ENCODE results near the gene DIS3L2. TPM values are rescaled to one million over a fixed set of nuclear protein-coding genes. Genes with fewer than 3 reads are reported as not detected.

Gene DIS3L2
- total and polyA plus RNA-seq, 2 of the 4 experiments (the other 2 are of a cell fraction): 14.7 to 19.2 TPM

GRCh38 chr2:231965102-231965501, 3.6 kb downstream of the DIS3L2 start:
- no peaks in the 10 kb centered on the region for H3K27me3 ChIP-seq (ENCODE audit: control insufficient read depth, insufficient read depth, low read length)
- H3K9ac ChIP-seq (ENCODE audit: low read depth, low read length): no peak overlapping the region
- intact Hi-C loops (cut with micrococcal nuclease) (no loop called here), dilution Hi-C loops (cut with HindIII; ENCODE audit: low sequenced_read_pairs, unreplicated experiment) (no loop called here), in situ Hi-C loops (cut with MboI; ENCODE audit: low sequenced_read_pairs) (no loop called here)
- TF ChIP-seq ELK1 (IDR thresholded peaks at IDR 0.05; ENCODE audit: borderline replicate concordance, low read depth, low read length): no peak
- TF ChIP-seq CEBPB (IDR thresholded peaks at IDR 0.05; ENCODE audit: low read depth, low read length): no peak
- no peak for TF ChIP-seq RAD21 (IDR thresholded peaks at IDR 0.05; ENCODE audit: low read length)
- no peak for TF ChIP-seq USF2 (IDR thresholded peaks at IDR 0.05; ENCODE audit: low read depth, low read length)
- no peak overlapping the region for H3K27ac ChIP-seq (ENCODE audit: insufficient read depth, low read length)
- POLR2A ChIA-PET (ENCODE audit: unreplicated experiment): no interaction called here
- H3K4me3 ChIP-seq (ENCODE audit: insufficient read depth, low read depth, low read length): no peak overlapping the region
- ATAC-seq (ENCODE audit: low read depth) (no peak), DNase-seq (no peak)
- no peak overlapping the region for H3K18ac ChIP-seq (ENCODE audit: low read depth, low read length)
- WGBS, 2 experiments (ENCODE audit: extremely low coverage in 2 of 2, insufficient read length in 1 of 2): no CpG with 5 or more reads among the region's 1 CpG
- no peak overlapping the region for H2BK15ac ChIP-seq (ENCODE audit: low read depth, low read length)
- no peak overlapping the region for H2AK5ac ChIP-seq (ENCODE audit: low read depth, low read length)
- no peak overlapping the region for H4K5ac ChIP-seq (ENCODE audit: low read depth, low read length)
- no peaks in the 10 kb centered on the region for H3K36me3 ChIP-seq (ENCODE audit: control insufficient read depth, insufficient read depth, low read length)
- H2AFZ ChIP-seq (replicated peaks; ENCODE audit: low read length, poor library complexity): no peak overlapping the region
- no peak overlapping the region for H2AK9ac ChIP-seq (replicated peaks; ENCODE audit: low read depth, low read length, poor library complexity)
- H3K4me2 ChIP-seq (ENCODE audit: low read depth, low read length): no peak overlapping the region
- no TSS peak for BruUV-seq (replicated peaks)
- peaks cover 4% of the 10 kb centered on the region; the same call in 1 of the 2 replicates for H4K20me1 ChIP-seq (ENCODE audit: insufficient read depth, low read length)
- H4K8ac ChIP-seq (ENCODE audit: low read depth in 2 of 2, low read length in 2 of 2): no peak overlapping the region
- peaks cover 32 to 43% of the 10 kb centered on the region in 2 experiments for H3K79me1 ChIP-seq (ENCODE audit: low read depth in 1 of 2, low read length in 2 of 2)
- H2BK5ac ChIP-seq (ENCODE audit: low read depth, low read length, poor library complexity, severe bottlenecking): no peak overlapping the region
- no peaks in the 10 kb centered on the region for H3K9me3 ChIP-seq (ENCODE audit: control insufficient read depth, insufficient read depth, low read length)
- CTCF ChIA-PET: no interaction called here
- H4K91ac ChIP-seq (ENCODE audit: insufficient read depth, low read depth, low read length): no peak overlapping the region
- no peak overlapping the region for H2BK120ac ChIP-seq (ENCODE audit: low read depth, low read length)
- no peaks in the 10 kb centered on the region for H3K9me1 ChIP-seq (ENCODE audit: insufficient read depth, low read length)
- no peak overlapping the region for H3K14ac ChIP-seq (replicated peaks; ENCODE audit: low read depth, low read length)
- H3K4ac ChIP-seq (ENCODE audit: low read depth, low read length): no peak overlapping the region
- peaks cover 3% of the 10 kb centered on the region; the same call in 1 of the 2 replicates for H3K4me1 ChIP-seq (ENCODE audit: control insufficient read depth, insufficient read depth, low read length)
- no peak overlapping the region for H3K56ac ChIP-seq (ENCODE audit: extremely low read depth, insufficient read depth, low read length)
- no peak overlapping the region for H2BK20ac ChIP-seq (ENCODE audit: low read depth, low read length)
- no peak overlapping the region for H3K23ac ChIP-seq (ENCODE audit: low read depth, low read length)
